Adipose tissue (tissue), 3 donors: ENCODE results near the gene ARL15. TPM values are rescaled to one million over a fixed set of nuclear protein-coding genes. Genes with fewer than 3 reads are reported as not detected.
"Not testable (repeated sequence)": the region's sequence is repeated elsewhere in the genome, so short reads cannot be mapped to it uniquely, and the experiment has no call there.

ENCODE experiments used
- H3K27ac ChIP-seq: one replicate; pipeline ENCODE4 v1.5.1; 2013; ENCODE audit warnings: low read depth, low read length
- WGBS, 3 donors: extraction: QIAGEN DNeasy Blood & Tissue Kit; methylation state at CpG; one replicate each; pipeline ENCODE4 v1.1.7; 2013; 5-methylcytosine and 5-hydroxymethylcytosine counted together
- polyA plus RNA-seq, 3 donors: library from polyadenylated mRNA; stranded (reverse); fragments of 200-250 nt; gene quantifications; one replicate each; pipeline ENCODE4 v1.2.3, GENCODE V29; 2013
- donor health status: healthy with polysubstance abuse.
- donor health status: Bipolar disorder and iron deficiency.
- donor health status: healthy.

Gene ARL15
- polyA plus RNA-seq, 3 donors = 5.1 to 29.2 (median 15.2) TPM

- H3K27ac ChIP-seq = no peak overlapping the region
- 68 to 87% (median 74%) methylated on average over 1 of the region's 1 CpG for WGBS, 3 donors
Observed at GRCh38 chr5:54090495-54091120, 219.8 kb downstream of the ARL15 start.

- 87 to 96% (median 93%) methylated on average over 2 of the region's 2 CpGs for WGBS, 3 donors
- no peak overlapping the region for H3K27ac ChIP-seq
Observed at GRCh38 chr5:54088081-54088480, 222.3 kb downstream of the ARL15 start.

DNA sequence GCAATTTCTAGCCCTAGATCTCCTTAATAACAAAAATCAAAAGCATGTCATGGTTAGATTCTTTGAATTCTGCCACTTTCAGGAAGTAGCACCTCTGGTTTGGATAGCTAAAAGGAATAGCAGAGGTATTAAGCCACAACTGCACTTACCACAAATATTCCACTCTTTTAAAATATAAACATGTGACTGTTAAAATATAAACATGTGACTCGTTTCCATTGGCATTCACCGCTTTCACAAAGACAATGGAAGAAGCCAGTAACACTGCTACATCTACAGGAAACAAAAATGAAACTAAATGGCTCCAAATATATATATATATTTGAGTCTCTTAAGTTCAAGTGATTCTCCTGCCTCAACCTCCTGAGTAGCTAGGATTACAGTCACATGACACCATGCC, 222.9 kb downstream of the ARL15 start:
- no peak overlapping the region for H3K27ac ChIP-seq
- WGBS, 3 donors = 82 to 92% (median 90%) methylated on average over 2 of the region's 2 CpGs

- WGBS, 3 donors = 94 to 100% (median 96%) methylated on average over 2 of the region's 2 CpGs
- no peak overlapping the region for H3K27ac ChIP-seq
Observed at GRCh38 chr5:54086191-54086590, 224.2 kb downstream of the ARL15 start.

DNA sequence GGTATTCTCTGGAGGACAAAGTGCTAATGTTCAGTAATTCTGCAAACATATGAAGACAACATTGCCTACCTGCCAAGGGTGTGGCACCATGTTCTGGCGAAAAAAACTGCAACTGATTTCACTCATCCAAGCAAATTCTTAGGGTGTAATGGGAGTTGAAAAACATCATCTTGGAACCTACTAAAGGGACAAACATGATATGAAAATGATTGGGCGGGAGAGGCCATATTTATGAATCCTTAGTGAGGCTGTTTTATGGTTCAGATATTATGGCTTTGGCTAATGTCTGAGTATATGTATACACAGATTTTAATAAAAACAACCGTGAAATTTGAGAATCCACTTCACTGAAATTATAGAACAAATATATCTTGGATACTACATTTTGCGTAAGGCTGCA, 225.7 kb downstream of the ARL15 start:
- H3K27ac ChIP-seq = no peak overlapping the region
- WGBS, 3 donors = 81 to 96% (median 93%) methylated on average over 4 of the region's 4 CpGs

- no peak overlapping the region for H3K27ac ChIP-seq
- WGBS, 3 donors = 61 to 63% (median 61%) methylated on average over 3 of the region's 3 CpGs
Observed at GRCh38 chr5:54083851-54084250, 226.5 kb downstream of the ARL15 start.

DNA sequence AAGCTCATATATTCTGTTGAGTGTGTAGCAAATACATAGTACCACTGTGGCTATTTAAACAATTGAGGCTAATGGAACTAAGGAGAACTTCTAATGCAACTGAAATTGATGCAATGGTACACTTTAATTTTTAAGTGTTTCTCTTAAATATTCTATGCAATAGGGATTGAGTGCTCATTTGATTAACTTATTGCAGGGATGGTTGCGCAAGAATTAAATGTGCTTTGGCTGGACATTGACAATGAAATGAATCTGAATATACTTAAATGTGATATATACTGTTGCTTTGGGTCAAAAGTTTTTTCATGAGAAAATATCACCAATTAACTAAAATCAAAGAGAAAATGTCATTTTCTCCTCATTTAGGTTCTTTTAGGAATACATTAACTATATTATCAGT, 227.1 kb downstream of the ARL15 start:
- WGBS, 3 donors = 100% methylated on average over 1 of the region's 1 CpG
- no peak overlapping the region for H3K27ac ChIP-seq

GRCh38 chr5:54081415-54081814, 229.0 kb downstream of the ARL15 start:
- 98 to 100% (median 100%) methylated on average over 1 of the region's 1 CpG for WGBS, 3 donors

GRCh38 chr5:54080831-54081230, 229.5 kb downstream of the ARL15 start:
- H3K27ac ChIP-seq = no peak overlapping the region
- 85 to 92% (median 89%) methylated on average over 5 of the region's 5 CpGs for WGBS, 3 donors

More at GRCh38 chr5:54081415-54081814, 229.0 kb downstream of the ARL15 start:
- H3K27ac ChIP-seq = no peak overlapping the region

GRCh38 chr5:54073735-54074134, 236.6 kb downstream of the ARL15 start:
- 72 to 77% (median 74%) methylated on average over 2 of the region's 2 CpGs for WGBS, 3 donors
- no peak overlapping the region for H3K27ac ChIP-seq

DNA sequence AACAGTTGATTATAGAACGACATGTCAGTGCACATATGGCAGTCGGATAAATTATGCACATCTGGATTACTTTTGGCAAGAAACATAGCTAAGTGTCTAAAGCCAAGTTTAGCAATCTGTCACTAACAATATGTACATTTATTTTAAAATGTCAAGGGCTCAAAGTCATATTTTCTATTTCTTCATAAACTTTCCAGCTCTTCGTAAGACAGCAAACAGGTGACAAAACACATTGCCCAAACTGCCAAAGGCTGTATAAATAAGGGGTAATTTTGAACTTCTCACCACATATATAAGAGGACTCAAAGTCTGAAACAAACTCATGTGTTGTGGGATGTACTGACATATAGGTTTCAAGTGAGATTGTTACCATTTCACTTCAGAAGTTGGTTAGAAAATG, 237.2 kb downstream of the ARL15 start:
- no peak overlapping the region for H3K27ac ChIP-seq
- 60 to 89% (median 81%) methylated on average over 3 of the region's 3 CpGs for WGBS, 3 donors

DNA sequence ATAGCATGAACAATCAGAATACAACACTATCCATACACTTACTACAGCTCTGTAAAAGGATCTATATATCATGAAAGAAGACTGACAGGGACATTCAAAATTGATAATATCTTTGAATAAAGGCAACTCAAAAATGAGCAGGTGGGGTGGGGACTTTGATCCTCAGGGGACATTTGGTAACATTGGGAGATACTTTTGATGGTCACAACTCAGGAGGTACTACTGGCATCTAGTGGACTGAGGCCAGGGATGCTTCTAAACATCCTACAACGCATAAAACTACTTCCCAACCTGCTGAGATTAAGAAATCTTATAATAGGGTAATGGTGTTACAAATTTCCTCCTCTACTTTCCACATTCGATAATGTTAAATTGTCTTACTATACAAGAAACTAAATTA, 243.9 kb downstream of the ARL15 start:
- WGBS, 3 donors = 90 to 93% (median 92%) methylated on average over 2 of the region's 2 CpGs

GRCh38 chr5:54063817-54064216, 246.6 kb downstream of the ARL15 start:
- WGBS, 3 donors = 79 to 97% (median 95%) methylated on average over 3 of the region's 3 CpGs
- no peak overlapping the region for H3K27ac ChIP-seq

More for the DNA sequence above, 243.9 kb downstream of the ARL15 start:
- no peak overlapping the region for H3K27ac ChIP-seq

GRCh38 chr5:54062958-54063357, 247.4 kb downstream of the ARL15 start:
- WGBS, 3 donors = 80 to 92% (median 90%) methylated on average over 3 of the region's 3 CpGs
- H3K27ac ChIP-seq = no peak overlapping the region

DNA sequence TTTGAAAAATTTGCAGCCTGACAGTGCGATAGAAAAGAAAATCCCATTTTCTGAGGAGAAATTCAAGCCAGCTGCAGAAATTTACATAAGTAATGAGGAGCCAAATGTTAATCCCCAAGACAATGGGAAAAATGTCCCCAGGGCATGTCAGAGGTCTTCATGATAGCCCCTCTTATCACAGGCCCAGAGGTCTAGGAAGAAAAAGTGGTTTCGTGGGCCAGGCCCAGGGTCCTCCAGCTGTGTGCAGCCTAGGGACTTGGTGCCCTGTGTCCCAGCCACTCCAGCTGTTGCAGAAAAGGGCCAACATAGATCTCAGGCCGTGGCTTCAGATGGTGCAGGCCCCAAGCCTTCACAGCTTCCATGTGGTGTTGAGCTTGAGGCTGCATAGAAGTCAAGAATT, 249.5 kb downstream of the ARL15 start:
- WGBS, 3 donors = 78 to 95% (median 92%) methylated on average over 3 of the region's 3 CpGs
- H3K27ac ChIP-seq = not testable (repeated sequence)

DNA sequence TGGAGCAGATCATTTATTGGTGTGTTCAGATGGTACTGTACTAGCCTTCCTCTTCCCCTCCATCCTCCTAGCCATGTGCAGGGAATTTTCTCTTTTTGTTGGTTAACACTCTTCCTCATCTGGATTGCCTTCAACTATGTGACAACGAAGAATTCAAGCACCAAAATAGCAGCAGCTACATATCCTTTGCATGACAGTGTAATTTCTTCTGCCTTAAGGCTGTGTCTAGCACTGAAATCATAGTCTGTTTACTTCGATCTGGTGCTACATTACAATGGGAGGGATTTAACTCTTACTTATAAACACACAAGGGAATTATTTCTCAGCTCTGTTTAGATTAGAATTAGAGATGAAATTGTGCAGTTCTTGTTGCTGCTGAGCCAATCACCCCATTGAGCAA, 260.4 kb downstream of the ARL15 start:
- 45 to 72% (median 54%) methylated on average over 2 of the region's 2 CpGs for WGBS, 3 donors
- H3K27ac ChIP-seq = no peak overlapping the region

DNA sequence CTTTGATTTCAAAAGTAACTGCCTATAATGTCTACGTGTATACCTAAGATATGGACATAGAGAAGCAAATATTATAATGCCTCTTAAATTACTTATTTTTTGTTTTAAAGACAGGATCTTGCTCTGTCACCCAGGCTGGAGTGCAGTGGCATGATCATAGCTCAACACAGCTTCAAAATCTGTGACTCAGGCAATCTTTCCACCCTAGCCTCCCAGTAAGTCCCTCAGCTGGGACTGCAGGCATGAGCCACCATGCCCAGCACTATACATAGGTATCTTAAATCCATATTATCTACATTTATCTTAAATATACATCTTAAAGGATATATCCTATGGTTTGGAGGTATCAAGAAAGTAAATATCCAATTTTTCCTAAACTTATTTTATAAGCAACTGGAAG, 261.2 kb downstream of the ARL15 start:
- 96 to 100% (median 100%) methylated on average over 1 of the region's 1 CpG for WGBS, 3 donors
- H3K27ac ChIP-seq = no peak overlapping the region

DNA sequence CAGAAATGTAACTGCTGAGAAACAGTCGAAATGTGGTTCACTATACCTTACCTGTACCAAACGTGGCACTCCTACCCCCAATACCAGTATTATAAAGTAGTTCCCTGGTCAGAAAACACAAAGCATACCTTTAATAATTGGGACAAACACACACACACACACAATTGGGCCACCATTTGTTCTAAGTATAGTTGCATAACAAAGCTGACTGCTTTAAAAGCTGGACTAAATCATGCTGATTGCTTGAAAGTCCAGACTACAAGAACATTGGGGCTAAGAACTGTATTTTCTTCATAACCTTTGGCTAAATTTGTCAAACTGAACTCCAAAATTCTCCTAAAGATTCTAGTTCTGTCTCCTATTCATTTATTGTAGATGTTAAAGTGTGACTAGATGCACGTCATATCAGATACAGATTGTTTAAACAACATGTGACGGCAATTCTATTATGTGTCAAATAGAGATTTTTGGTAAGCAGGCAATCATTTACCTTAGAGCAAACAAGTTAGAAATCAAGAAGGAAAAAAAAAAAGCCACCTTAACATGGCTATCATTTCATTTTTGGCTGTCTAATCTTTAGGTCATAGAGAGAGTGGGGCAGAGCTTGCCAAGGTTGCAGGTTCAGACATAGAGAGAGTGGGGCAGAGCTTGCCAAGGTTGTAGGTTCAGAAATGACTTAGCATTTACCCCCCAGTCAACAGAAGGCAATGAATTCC, 265.1 kb downstream of the ARL15 start:
- 42 to 95% (median 91%) methylated on average over 4 of the region's 4 CpGs for WGBS, 3 donors
- no peak overlapping the region for H3K27ac ChIP-seq

- H3K27ac ChIP-seq = not testable (repeated sequence)
- WGBS, 3 donors = 98 to 99% (median 98%) methylated on average over 10 of the region's 10 CpGs
Observed at GRCh38 chr5:54044276-54044675, 266.1 kb downstream of the ARL15 start.

- WGBS, 3 donors = 61 to 74% (median 62%) methylated on average over 1 of the region's 1 CpG
- no peak overlapping the region for H3K27ac ChIP-seq
Observed at GRCh38 chr5:54040804-54041203, 269.6 kb downstream of the ARL15 start.
